ENCODE data around the gene SGMS1. TPM values are rescaled to one million over a fixed set of nuclear protein-coding genes. Genes with fewer than 3 reads are reported as not detected.
"Not testable (repeated sequence)": the region's sequence is repeated elsewhere in the genome, so short reads cannot be mapped to it uniquely, and the experiment has no call there.

Gene SGMS1
- total RNA-seq = 64.0 and 69.3 TPM in 2 replicates

DNA sequence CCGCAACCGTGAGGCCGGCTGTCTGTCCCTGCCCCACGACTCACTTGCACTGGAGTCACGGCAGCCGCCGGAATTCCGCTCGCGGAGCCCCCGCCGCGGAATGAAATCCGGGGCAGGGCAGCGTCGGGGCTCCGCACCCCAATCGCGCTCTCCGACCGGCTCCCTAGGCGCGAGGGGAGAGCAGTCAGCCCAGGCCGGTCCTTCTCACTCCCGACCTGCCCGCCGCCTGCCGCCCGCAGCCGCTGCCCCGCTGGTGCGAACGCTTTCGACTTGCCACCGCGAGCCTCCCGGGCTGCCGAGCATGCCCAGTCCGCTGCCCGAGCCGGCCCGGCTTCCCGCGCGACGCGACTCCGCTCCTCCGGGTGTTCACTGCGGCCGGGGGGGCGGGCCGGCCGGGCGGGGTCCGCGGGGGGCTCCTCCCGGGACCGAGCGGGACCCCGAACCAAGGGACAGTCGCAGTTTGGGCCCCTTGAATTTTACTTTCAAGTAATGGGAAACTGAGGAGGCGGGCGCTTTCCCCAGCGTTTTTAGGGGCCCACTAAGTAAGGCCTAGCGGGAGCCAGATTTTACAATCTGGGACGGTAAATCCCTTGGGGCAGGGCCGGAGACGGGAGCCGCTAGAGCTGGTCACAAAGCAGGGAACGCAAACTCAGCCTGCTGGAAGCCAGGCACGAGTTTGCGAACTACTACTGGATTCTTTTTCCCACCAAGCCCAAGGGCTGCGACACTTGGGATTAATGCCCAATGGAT is at the start of gene SGMS1:
TSS of gene SGMS1 (minus strand) at position 294 of the 750 bp plus-strand sequence. CDS start 279,842 bp downstream, outside the sequence.
- DNase-seq = peak; percentile 93

DNA sequence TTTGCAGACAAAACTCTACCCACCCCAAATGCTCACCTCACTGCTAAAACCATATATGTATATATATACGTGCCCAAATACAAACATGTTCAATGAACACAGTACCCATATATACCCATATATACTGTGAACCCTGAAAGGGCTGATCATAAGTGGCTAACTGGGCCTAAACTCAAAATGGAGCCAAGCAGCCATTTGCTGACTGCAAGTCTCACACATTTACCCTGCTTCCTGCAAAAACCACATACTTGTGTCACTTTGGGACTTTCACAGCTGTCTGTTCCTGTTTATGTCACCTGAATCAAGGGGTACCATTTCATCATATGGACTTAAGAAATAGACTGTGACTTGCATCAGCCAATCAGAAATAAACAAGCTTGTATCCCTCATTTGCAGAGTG is 48.4 kb upstream of the SGMS1 start:
- DNase-seq = not testable (repeated sequence)

DNA sequence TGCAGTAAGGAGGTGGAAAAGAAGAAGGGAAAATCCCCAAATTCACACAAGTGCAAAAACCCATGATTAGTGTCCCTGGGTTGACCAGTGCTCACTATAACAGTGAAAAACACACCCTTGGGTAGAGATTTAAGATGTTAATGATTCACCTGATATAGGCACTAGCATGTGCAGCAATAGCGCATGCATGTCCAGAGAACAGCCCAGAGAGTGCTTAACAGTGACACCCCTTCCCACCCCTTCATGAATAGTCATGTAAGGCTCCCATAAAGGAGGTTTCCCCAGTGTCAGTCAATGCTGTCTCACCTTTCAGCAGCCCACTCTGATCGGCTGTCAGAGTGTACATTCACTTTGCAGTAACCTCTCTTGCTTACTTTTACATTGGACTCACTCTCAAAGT is 47.9 kb upstream of the SGMS1 start:
- DNase-seq = not testable (repeated sequence)

DNA sequence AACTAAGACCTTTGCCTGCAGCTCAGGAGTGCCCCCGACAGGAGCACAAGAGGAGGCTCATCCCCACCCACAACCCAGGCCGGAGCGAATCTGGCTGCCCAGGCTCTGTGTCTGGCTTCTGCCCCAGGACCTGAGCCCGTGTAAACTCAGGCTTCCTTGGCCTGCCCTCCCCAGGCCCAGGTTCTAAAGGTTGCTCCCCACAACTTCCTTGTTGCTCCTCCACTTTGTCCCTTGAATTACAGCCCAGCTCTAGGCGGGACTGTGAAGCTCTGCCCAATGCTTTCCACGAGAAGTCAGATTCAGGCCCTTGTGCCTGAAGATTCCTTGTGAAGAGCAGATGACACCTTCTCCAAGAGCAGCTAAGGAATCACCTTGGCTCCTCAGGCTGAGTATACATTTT is 46.2 kb upstream of the SGMS1 start:
- DNase-seq = not testable (repeated sequence)

DNA sequence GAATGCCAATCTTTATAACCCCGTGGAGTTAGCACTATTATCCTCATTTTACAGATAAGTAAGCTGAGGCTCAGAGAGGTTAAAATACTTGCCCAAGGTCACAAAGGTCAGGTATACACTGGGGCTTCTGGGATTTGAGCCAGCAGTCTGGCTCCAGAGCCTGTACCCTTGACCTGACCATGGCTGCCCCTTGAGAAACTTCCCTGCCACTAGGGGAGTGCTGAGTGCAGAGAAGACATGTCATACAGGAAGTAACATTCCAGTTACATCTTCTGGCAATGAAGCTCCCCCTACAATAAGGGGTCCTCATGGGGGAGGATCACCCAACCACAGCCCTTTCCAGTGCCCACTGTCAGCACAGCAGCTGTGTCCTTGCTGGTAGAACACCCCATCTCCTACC is 43.6 kb upstream of the SGMS1 start:
- not testable (repeated sequence) for DNase-seq

DNA sequence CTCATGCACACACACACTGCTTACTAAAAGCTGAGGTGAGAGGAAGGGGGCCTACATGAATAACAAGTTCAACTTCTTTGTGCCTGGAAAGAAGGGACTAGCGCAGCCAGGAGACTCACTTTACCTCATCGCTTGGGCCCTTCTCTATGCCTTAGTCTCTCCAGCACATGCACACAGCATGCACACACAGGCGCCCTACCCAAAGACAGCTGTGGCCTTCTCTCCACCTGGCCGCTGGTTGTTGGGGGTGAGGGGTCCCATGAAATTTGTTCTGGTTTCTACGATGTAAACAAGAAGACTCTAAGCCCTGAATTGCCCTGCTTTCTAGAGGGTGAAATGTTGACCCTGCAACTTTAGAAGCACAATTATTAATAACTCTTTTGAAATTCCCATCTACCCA is 38.7 kb upstream of the SGMS1 start:
- not testable (repeated sequence) for DNase-seq

DNA sequence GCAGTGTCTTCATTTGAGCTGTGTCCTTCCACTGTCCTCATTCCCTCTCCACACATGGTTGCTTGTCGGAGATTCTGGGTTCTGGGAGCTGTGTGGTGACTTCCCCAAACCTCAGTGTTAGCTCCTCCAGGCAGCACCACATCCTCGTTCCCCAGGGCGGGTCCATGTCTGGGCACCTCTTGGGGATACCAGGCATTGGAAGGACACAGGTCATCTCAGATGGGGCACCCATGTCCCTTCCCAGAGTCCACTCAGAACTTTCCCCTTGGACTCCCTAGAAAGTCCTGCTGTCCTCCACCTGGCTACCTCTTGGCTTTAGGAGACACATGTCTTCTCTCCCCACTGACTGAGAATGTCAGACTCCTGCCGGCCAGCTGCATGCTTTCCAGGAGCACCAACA is 37.8 kb upstream of the SGMS1 start:
- DNase-seq = not testable (repeated sequence)

DNA sequence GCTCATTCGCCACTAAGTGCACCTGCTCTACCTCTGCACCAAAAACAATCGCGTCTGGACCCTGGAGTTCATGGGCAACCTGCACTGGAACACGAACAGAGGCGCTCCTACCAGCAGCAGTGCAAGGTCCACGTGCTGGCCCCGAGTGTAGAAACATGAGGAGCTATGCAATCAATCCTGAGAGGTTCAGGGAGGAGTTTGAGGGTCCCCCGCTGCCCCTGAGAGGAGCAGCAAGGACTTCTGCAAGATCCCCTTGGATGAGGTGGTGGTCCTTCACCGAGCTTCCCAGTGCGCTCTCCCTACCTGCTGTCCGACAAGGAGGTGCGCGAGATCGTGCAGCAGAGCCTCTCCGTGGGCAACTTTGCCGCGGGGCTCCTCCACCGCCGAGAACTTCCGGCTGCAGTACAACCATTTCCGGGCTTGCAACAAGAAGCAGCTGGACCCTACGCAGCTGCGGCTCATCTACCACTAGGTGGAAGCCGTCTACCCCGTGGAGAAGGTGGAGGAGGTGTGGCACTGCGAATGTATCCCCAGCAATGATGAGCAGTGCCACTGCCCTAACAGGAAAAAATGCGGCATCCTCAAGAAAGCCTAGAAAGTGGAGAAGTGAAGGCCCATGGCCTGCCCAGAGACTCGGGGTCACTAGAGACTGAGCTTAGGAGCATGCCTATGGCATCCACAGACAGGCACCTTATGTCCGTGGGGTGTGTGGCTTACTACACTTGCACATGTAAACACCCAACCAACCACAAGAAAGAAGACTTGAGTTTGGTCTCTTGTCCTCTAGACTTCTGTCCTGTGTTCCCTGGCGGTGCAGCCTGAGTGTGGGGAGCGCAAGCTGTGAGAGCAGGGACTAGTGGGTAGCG is 36.3 kb upstream of the SGMS1 start:
- DNase-seq = peak; percentile 37

DNA sequence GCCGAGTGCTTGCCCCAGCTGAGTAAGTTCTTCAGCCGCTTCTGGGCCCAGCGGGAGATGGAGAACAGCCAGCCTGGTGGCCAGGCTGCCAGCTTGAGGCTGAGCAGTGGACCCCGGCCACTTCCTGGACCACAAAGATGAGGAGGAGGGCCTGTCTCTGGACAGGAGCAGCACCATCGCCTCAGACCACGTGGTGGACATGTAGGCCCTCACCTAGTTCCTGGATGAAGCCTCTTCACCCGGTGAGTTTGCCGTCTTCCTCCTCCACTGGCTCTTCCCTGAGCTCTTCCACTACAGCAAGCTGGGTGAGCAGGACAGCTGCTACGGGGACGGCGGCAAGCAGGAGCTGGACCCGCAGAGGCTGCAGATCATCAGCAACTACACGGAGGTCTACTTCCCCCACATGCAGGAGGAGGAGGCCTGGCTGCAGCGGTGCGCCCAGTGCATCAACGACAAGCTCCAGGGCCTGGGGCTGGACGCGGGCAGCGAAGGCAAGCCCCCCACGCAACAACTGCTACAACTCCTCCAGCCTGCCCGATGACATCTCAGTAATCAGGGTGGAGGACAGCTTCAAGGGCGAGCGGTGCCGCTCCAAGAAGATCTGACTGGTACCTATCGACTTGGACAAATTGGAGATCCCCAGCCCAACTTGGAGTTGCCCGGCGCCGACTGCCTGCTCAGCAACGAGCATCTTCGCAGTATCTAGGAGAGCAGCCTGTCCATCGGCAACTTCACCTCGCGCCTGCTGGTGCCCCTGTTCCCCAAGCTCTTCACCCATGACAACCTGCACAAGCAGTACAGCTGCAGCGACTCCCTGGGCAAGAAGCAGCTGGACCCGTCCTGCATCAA is 35.5 kb upstream of the SGMS1 start:
- not testable (repeated sequence) for DNase-seq

DNA sequence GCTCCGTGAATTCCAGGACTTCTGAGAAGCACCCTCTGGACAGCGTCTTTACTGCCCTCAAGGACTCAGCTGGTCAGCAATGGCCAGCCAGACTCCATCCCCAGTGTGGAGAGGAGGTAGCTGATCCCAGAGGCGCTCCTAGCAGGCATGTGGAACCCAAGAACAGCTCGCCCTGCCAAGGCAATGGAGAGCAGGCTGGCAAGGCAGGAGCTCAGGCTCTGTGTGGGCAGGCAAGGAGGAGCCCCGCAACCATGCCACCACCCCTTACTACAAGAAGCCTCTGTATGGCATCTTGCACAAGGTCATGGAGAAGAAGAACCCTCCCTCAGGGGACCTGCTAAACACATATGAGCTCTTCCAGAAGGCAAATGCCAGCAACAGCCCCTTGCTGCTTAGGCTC is 34.4 kb upstream of the SGMS1 start:
- no peak for DNase-seq

DNA sequence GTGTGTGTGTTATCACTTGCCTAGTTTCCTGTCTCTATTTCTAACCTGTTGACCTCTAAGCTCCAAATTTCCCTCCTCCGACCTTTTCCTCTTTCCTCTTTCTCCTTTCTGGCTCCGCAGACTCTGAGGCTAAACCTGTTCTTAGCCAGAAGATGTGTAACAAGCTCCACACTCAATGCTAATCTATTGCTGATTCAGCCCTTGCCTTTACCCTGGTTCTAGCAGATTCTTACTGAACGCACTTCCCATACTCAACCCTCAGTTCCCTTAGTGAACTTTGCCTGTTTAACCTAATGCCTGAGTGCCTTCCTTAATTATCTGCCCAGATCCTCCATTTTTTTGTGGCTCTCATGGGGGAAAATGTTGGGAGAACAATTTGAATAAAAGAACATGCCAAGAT is 30.0 kb upstream of the SGMS1 start:
- DNase-seq = no peak

DNA sequence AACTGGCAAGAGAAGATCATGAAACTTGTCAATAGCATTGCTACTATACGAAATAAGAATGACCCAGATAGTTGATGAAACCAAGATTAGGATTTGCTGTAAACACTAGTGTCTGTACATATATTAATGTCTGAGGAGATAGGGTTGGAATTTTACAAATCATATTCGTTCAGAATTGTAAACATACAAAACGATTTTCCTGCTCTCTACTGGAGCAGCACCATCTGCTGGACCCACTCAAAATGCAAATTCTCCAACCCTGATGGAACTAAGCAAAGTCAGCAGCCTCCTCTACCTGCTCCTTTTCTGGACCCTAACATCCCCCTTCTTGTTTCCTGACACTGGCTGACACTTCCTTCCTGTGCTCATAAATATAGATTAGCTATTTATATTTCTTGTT is 29.4 kb upstream of the SGMS1 start:
- DNase-seq = peak; percentile 62

DNA sequence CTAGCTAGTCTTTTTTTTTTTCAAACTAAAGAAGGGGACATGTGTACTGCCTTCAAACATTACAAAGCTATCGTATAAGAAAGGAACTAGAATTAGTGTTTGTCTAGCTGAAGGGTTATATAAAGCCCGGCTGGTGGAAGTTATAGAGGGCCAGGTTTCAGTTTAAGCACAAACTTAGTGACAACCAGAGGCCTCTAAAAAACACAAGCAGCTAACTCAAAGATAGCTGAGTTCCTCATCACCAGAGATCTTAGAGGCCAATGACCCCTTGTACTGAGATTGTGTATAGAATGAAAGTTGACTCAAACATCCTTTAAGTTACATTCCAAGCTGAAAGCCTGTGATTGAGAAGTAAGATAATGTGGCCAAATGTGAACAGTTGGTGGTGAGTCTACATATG is 28.1 kb upstream of the SGMS1 start:
- DNase-seq = no peak

DNA sequence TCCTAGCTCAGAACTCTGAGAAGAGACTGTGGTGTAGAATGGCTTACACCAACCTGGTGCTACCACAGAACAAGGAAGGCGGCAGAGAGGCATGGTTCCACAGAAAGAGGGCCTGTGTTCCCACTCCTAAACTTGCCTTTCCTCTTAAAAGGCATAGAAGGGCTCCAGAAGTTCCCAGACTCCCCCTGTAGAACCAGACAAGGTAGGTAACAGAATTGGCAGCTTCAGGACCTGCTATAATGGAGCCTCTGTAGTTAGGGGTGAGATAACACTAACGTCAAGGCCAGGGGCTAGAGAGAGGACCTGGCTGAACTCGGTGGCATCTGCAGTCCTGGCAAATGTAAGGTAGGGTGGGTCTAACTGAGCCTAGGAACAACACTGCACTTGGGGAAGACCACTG is 26.7 kb upstream of the SGMS1 start:
- no peak for DNase-seq

DNA sequence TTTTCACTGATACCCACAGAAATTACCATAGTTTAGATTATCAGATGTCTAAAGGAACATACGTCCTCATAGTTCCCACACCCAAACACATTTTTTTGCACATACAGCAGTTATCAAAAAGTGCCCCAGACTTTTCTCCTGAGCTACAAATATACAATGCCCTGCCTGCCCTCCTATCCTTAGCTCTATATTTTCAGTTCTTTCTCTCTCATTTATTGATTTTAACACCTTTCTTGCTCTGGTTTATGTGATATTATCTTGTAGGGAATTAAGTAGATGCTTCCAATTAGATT is 25.1 kb upstream of the SGMS1 start:
- DNase-seq = no peak

DNA sequence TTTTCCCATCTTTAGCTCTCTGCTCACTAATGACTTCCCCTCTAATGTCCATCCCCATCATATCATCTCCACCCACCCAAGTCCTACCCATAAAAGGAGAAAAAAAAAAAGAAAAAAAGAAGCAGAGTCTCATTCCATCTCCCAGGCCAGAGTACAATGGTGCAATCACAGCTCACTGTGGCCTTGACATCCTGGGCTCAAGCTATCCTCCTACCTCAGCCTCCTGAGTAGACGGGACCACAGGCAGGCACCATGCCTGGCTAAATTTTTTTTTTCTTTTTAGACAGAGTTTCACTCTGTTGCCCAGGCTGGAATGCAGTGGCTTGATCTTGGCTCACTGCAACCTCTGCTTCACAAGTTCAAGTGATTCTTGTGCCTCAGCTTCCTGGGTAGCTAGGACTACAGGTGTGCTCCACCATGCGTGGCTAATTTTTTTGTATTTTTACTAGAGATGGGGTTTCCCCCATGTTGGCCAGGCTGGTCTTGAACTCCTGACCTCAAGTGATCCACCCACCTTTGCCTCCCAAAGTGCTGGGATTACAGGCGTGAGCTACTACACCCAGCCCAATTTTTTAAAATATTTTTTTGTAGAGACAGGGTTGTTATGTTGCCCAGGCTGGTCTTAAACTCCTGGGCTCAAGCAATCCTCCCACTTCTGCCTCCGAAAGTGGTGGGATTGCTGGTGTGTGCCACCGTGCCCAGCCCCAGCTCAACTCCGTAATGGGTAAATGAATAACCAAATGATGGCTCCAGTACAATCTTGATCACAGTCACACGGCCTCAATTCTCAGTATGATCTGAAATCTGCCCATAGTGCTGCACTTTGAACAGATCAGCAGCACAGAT is 24.6 kb upstream of the SGMS1 start:
- no peak for DNase-seq

DNA sequence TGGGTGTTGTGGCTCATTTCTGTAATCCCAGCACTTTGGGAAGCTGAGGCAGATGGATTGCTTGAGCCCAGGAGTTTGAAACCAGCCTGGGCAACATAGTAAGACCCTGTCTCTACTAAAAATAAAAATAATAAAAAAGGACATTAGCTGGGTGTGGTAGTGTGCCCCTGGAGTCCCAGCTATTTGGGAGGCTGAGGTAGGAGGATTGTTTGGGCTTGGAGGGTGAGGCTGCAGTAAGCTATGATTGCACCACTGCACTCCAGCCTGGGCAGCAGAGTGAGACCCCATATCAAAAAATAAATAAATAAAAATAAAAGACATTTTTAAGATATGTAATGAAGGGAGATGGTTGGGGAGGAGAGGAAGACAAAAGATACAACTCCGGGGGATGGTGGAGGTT is 23.6 kb upstream of the SGMS1 start:
- not testable (repeated sequence) for DNase-seq

DNA sequence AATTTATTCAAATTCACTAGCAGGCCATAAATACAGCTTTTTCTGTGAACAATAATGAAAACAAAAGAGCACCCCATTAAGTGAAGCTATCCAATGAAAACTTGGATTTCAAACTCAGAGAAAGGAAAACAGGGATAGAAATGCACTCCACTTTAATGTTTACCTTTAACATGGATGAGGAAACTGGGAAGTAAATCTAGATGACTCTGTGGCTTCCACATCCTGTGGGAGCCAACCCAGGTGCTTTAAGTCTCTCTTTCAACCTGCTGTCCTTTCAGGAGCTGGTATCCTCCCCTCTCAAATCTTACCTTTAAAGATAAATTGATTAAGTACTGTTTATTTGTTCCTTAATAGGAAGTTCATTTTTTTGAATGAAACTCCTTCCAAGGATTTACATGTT is 21.5 kb upstream of the SGMS1 start:
- DNase-seq = no peak

DNA sequence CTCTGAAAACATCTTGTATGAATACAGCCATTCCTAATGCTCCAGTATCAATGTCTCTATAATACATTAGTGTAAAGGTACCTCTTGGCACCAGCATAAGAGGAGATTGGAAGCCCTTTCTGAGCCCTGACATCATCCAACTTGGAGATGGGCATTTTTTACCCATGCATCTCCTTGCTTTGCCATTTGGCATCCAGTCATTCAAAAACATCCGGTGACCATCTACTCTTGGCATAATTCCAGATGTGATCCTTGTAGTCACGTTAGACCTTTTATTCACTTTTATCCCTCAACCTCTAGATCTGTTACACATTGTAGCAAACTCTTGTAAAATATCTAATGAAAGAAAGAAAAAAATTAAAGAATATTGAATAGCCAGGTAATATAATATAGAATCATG is 17.9 kb upstream of the SGMS1 start:
- peak; percentile 62 for DNase-seq

DNA sequence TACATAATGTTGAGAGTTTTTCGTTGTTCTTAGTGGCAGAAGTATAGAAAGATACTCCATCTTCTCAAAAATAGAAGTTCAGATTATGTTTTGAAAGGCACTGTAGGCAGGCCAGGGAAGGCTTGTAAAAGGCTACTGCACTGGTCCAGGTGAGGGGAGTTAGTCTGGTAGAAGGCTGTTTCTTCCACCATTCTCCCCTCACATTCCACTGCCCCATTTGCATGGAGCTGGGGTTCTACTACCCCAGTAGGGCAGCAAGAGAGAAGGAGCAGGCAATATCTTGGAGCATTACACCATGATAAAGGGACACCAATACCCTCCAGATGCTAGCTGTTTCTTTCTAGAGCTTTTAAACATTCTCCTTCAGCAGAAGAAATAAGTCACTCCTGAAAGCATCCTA is 16.5 kb upstream of the SGMS1 start:
- no peak for DNase-seq

DNA sequence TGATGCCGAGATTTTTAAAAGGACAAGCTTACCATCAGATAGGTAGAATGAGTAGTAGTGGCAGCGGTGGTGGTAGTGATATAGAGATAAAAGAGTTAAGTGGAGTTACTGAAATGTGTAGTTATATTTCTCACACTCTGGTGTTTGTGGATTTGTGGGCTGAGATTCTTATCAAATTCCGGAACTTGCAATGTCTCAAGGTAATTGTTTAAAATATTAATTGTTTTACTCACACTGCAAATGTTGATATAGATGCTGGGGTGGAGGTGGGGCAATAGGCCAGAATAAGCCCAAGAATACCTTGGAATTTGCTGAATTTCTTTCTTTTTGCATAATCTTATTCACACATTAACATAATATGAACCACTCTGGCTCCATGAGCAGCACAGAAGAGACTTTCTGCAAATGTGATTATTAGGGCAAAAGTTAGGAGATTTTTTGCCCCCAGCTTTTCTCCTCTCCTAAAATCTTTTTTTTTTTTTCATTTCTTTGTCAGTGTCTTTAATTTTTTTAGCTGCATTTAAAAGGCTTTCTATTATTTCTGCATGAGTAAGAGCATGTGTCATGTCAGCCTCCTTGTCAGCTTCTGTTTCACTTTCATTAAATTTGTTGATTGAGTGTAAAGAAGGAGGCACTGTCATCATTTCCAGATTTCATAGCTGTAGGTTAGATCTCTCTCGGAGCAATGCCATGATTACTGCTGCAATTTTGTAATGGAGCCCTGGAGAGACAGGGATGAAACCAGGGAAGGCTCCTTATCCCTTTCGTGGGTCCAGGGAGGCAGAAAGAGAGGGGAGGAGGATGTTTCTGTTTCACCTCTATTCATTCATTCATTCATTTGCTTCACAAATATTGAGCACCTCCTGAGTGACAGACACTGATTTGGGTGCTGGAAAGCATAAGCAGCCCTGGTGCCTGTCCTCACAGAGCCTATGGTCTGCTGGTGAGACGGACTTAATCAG is 13.1 kb upstream of the SGMS1 start:
- no peak for DNase-seq

All from dermis blood vessel endothelial cell (primary cell).